Putamen (tissue), 1 donor: ENCODE data around the gene MED9.

Experiments used
- DNase-seq: peaks from one replicate; pipeline ENCODE4 v3.0.0-alpha.2; 2016; ENCODE audit warnings: low spot score

MED9 gene

GRCh38 chr17:17491546-17491988, 14.8 kb downstream of the MED9 start:
- DNase-seq, result peak; percentile 74

GRCh38 chr17:17492085-17492484, 15.3 kb downstream of the MED9 start:
- DNase-seq, result no peak

DNA sequence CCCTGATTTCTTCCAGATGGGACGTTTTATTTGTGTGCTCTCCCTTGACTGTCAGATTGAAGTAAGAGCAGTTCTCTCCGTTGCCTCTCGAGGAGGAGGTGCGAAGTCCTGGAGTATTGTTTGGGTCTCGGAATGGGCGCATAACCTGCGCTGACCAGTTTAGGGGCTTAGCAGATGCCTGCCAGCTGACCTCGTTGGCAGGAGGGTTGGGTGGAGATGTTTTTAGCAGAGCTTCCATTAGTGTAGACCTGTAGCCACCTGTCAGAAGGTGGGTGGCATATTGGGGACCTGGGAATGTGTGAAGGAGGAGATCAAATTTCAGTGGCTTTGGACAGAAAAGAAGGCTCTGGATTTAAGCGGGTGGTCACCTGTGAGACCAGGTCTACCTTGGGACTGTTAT, 15.8 kb downstream of the MED9 start:
- no peak for DNase-seq

DNA sequence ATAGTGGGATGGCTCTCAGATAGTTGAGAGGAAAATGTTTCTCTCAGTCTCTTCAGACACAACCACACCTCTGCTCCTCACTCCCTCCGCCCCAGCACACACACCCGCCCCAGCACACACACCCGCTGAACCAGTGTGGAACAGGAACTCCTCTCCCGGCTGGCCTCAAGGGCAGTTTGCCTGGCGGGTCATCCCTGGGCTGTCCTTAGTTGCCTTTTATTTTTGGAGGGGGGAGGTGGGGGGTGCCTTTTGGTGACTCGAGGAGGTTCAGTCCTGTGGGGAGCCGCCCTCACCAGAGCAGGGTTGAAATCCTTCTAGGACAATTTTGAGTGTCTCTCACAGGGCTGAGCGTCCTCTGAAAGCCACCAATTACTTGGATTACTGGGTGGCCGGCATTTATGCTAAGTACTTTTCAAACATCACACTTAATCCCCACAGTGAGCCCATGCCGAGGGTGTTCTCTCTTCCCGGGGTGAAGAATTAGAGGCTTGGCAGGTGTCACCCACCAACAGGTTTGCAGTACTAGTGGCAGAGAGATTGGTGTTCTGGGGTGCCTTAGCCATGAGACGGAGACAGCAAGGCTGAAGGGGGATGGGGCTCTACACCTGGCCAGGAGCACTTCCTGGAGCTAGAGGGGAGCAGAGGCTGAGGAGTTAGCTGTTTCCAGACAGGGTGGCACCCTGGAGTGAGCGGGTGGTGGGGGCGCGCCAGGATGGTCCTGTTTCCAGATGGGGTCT, 16.6 kb downstream of the MED9 start:
- no peak for DNase-seq

- DNase-seq, result no peak
Measured at GRCh38 chr17:17493986-17494466, 17.2 kb downstream of the MED9 start.

- no peak for DNase-seq
Measured at GRCh38 chr17:17494499-17494869, 17.7 kb downstream of the MED9 start.

GRCh38 chr17:17494870-17495535, 18.2 kb downstream of the MED9 start:
- DNase-seq, result peak; percentile 23

GRCh38 chr17:17495536-17496188, 18.9 kb downstream of the MED9 start:
- DNase-seq, result no peak

DNA sequence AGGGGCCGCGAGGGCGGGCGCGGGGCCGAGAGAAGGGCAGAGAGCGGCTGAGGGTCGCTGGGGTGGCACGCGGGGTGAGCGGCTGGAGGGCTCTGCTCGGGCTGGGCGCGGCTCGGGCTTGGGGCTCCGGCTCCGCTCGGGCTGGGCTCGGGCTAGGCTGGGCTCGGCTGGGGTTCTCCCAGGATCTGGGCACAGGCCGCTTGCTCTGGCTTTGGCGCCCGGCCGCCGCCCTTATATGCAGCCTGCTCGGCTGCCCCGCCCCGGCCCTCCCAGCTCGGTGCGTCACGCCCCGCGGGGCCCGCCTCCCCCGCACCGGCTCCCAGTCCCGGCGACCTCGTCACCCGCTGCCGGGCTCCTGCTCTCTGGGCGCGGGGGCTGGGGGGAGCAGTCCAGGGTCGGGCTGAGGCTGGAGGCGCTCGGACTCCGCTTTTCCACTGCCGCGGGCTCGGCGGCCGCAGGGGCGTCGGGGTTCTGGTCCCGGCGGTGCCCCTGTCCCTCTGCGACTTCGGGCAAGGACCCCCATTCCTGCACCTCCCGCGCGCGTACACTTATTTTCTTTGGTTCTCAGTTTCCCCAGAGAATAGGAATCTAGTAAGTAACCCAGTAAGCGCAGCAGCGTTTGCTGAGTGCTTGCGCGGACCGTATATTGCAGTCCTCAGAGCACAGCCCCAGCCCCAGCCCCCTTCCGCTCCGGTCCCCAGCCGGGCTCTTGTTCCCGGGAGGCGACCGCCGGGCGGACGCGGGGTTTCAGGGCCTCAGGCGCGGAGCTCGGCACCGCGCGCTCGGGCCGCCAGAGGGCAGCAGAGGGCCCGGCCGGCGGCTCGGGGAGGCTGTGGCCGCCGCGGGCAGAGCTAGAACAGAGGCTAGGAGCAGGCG, 19.6 kb downstream of the MED9 start, which contains the start of gene RASD1:
TSS of gene RASD1 (minus strand) at position 207 of the 876 bp plus-strand sequence. CDS start 214 bp downstream, outside the sequence.
- DNase-seq, result peak; percentile 87

- DNase-seq, result no peak
Measured at GRCh38 chr17:17497065-17497844, 20.5 kb downstream of the MED9 start.

DNA sequence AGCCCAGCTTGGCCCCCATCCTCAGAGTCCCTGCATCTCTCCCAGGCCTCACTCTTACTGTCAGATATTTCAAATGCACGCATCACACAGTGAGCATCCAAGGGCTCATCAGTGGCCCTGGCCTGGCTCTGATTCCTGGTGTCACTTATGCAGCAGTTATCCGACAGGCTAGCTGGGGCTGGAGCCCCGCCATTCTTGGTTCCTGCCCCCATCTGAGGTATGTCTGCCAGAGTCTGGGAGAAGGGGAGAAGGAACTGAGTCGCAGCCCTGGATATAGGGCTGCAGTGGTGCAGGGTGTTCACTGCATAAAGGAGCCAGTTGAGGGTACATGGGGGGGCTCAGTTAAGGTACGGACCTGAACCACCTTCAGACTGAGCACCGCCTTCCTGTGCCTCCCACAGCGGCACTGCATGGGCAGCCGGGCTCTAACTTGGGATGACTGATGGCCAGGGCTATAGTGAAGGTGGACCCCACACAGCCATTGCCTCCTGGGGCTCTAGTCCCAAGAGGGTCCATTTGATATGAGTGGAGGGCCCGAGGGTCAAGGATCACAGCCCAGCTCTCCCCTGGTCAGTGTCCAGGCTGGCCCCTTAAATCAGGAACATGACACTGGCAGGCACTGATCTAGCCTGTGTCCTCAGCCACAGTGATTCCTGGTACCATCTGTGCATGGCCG, 21.2 kb downstream of the MED9 start:
- DNase-seq, result no peak

DNA sequence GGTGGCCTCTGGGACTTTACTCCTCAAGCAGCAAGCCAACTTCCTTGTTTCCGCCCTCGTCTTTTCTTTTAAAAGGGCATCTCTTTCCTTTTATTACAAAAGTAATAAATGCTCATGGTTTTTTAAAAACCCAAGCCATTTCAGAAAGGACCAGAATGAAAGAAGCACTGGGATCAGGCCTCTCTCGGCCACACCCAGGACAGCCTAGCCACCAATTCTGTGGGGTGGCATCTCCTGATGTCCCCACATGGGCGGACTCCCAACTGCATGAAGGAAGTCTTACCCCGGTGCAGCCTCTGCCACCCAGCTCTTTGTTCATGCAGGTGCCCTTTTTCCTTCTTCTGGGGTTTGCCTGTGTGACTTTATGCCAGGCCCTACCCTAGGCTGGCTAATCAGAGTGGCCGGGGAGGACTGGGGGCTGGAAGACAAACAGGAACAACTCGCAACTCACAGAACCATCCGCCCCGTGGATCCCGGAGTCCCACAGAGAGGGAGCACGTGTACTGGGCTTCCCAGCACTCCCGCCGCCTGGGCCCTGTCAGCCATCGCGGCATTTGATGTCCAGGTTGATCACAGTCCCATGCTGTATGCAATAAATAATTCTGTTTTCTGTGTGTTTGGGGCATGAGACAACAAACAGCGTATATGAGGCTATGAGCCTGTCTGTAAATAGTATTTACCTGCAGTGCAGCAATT, 22.0 kb downstream of the MED9 start:
- no peak for DNase-seq

DNA sequence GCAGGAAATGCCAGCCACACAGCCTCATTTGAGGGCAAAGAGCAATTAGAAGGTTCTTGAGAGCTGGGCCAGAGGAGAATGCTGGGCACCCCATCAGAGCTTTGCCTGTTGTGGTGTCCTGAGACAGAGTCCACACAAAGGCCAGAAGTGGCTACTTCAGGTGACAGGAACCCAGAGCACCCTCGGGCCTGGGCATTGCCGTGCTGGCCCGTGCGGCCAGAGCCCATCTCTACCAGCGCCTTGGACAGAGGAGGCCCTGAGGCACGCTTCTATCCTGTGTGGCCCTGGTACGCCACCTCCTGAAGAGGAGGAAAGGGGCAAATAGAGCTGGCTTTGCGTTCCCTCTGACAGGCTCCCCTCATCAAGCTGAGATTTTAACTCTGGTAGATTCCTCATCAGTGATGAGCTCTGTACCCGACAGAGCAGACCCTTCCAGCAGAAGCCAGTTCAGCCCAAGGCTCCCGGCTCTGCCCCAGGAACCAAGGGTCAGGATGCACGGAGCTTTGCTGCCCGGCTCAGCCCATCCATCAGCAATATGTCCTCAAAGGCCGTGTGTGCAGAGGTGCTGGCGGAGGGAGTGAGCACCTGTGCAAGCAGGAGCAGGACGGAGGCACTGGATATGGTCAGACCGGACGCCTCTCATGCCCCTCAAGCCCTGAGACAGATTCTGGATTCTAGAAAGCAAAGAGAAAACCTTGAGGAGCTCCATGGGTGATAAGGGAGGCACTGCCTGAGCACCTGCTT, 22.8 kb downstream of the MED9 start:
- DNase-seq, result no peak

DNA sequence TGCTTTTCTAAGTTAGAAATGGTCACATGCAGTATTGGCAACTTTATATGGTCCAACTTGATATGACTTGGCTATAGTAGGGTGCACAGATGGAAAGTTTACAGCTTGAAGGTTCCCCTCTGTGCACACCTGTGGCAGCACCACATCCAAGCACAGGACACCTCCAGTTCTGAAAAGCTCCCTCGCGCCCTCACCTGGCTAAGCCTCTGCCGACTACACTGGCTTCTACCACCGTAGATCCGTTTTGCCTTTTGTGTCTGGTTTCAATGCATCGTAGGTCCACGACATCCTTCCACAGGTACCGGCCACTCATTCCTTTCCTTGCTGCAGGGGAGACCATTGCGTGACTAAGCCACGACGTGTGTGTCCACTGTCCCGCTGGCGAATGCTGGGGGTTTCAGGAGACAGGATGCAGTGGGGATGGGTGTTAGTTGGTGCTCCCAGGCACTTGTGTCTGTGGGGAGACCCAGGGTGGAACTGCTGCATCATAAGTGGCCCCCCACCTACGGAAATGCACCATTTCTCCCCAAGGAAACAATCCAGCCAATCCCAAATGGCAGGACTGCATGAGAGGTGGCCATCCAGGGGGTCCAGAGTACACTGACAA, 24.3 kb downstream of the MED9 start:
- no peak for DNase-seq

DNA sequence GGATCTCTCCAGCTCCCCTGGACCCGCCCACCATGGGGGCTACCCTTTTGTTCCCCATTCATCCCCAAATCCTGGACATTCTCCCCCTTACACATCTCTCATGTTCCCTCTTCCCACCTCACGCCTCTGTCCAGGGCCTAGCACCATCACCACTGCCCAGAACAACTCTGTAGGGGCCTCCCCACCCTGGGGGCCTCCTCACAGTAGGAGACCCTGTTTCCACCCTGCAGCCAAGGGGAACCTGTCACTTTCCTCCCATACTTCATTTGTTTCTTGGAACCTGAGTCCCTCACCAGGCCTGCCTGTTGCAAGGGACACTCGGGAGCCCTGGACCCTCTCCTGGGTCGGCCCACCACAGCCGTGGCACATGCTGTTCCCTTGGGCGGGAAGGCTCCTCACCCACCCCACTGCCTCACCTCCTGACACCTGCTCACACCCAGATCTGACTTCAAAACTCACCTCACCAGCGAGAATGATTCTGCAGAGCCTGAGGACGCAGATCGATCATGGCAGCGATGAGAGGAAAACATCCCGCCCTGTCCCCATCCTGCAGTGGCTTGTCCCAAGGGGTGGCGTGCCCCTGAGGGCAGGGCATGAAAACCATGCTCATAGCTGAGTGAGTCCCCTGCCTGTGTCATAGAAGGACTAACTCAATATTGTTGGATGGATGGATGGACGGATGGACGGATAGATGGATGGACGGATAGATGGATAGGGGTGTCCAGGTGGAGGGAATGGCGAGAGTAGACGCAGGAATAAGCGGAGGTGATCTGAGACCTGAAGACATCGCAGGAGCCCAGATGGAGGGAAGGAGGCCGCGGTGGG, 26.2 kb downstream of the MED9 start:
- no peak for DNase-seq

GRCh38 chr17:17503566-17504130, 26.8 kb downstream of the MED9 start:
- DNase-seq, result peak; percentile 54

GRCh38 chr17:17504341-17505140, 27.7 kb downstream of the MED9 start:
- DNase-seq, result no peak
